Stomach smooth muscle (tissue), 2 donors: ENCODE measurements around the gene VPS54.

Experiments
- H3K27ac ChIP-seq: one replicate; pipeline ENCODE4 v1.7.0; 2013; ENCODE audit warnings: mild to moderate bottlenecking, low read length, inconsistent platforms
- H3K27me3 ChIP-seq, 2 donors: one replicate each; pipeline ENCODE4 v1.7.0; 2013; ENCODE audit warnings: low read length in 2 of 2; ENCODE audit not compliant: insufficient read depth in 2 of 2, control insufficient read depth in 1 of 2
- H3K36me3 ChIP-seq, 2 donors: one replicate each; pipeline ENCODE4 v1.7.0; 2013; ENCODE audit warnings: low read length in 2 of 2; ENCODE audit not compliant: control insufficient read depth in 2 of 2, insufficient read depth in 2 of 2
- H3K4me1 ChIP-seq: one replicate; pipeline ENCODE4 v1.7.0; 2013; ENCODE audit warnings: low read length; ENCODE audit not compliant: control insufficient read depth, insufficient read depth
- H3K4me3 ChIP-seq, 2 donors: one replicate each; pipeline ENCODE4 v1.7.0; 2013; ENCODE audit warnings: low read length in 2 of 2
- H3K9ac ChIP-seq, 2 donors: one replicate each; pipeline ENCODE4 v1.7.0; 2013; ENCODE audit warnings: low read length in 2 of 2, mild to moderate bottlenecking in 1 of 2
- H3K9me3 ChIP-seq, 2 donors: one replicate each; pipeline ENCODE4 v1.7.0; 2013; ENCODE audit warnings: low read length in 2 of 2; ENCODE audit not compliant: control insufficient read depth in 2 of 2
- donor health status: healthy.
- donor health status: Pancreatic carcinoma.

Gene VPS54

GRCh38 chr2:63898839-63899238, 120.4 kb downstream of the VPS54 start:
- H3K4me3 ChIP-seq = no peak overlapping the region
- H3K9me3 ChIP-seq = peaks cover 0 to 2% of the 10 kb centered on the region in 2 donors
- H3K4me1 ChIP-seq = peaks cover under 1% of the 10 kb centered on the region
- H3K9ac ChIP-seq = no peak overlapping the region
- H3K27ac ChIP-seq = no peak overlapping the region
- H3K27me3 ChIP-seq = no peaks in the 10 kb centered on the region
- H3K36me3 ChIP-seq = peaks cover 13 to 18% of the 10 kb centered on the region in 2 donors

- Histone ChIP-seq H3K9ac (no peak overlapping the region), H3K9me3 (no peaks in the 10 kb centered on the region), H3K27ac (no peak overlapping the region), H3K36me3 (peaks cover 9 to 28% of the 10 kb centered on the region in 2 donors), H3K4me3 (no peak overlapping the region), H3K27me3 (no peaks in the 10 kb centered on the region), H3K4me1 (peaks cover 4% of the 10 kb centered on the region)
Observed at GRCh38 chr2:63894167-63894566, 125.1 kb downstream of the VPS54 start.

GRCh38 chr2:63893163-63893562, 126.1 kb downstream of the VPS54 start:
- peaks cover 4 to 28% of the 10 kb centered on the region in 2 donors for H3K36me3 ChIP-seq
- H3K9ac ChIP-seq = no peak overlapping the region
- no peak overlapping the region for H3K27ac ChIP-seq
- no peaks in the 10 kb centered on the region for H3K27me3 ChIP-seq
- H3K4me1 ChIP-seq = peaks cover 4% of the 10 kb centered on the region
- no peak overlapping the region for H3K4me3 ChIP-seq
- H3K9me3 ChIP-seq = no peaks in the 10 kb centered on the region

GRCh38 chr2:63891488-63892030, 127.7 kb downstream of the VPS54 start:
- Histone ChIP-seq H3K27me3 (no peaks in the 10 kb centered on the region), H3K36me3 (peaks cover 3 to 31% of the 10 kb centered on the region in 2 donors), H3K4me1 (peaks cover 4% of the 10 kb centered on the region), H3K27ac (no peak overlapping the region), H3K9ac (no peak overlapping the region), H3K4me3 (no peak overlapping the region), H3K9me3 (no peaks in the 10 kb centered on the region)

GRCh38 chr2:63890678-63891077, 128.6 kb downstream of the VPS54 start:
- Histone ChIP-seq H3K9ac (no peak overlapping the region), H3K27me3 (no peaks in the 10 kb centered on the region), H3K27ac (no peak overlapping the region), H3K4me3 (no peak overlapping the region), H3K36me3 (peaks cover 8 to 30% of the 10 kb centered on the region in 2 donors), H3K9me3 (no peaks in the 10 kb centered on the region), H3K4me1 (peaks cover 4% of the 10 kb centered on the region)

- Histone ChIP-seq H3K27ac (no peak overlapping the region), H3K4me1 (peaks cover 3% of the 10 kb centered on the region), H3K9ac (no peak overlapping the region), H3K9me3 (no peaks in the 10 kb centered on the region), H3K36me3 (peaks cover 18 to 29% of the 10 kb centered on the region in 2 donors), H3K4me3 (no peak overlapping the region), H3K27me3 (no peaks in the 10 kb centered on the region)
Observed at GRCh38 chr2:63888490-63889402, 130.5 kb downstream of the VPS54 start.

- no peak overlapping the region for H3K27ac ChIP-seq
- H3K4me1 ChIP-seq = no peaks in the 10 kb centered on the region
- H3K36me3 ChIP-seq = peaks cover 22 to 31% of the 10 kb centered on the region in 2 donors
- no peaks in the 10 kb centered on the region for H3K9me3 ChIP-seq
- H3K4me3 ChIP-seq = no peak overlapping the region
- H3K27me3 ChIP-seq = no peaks in the 10 kb centered on the region
- H3K9ac ChIP-seq = no peak overlapping the region
Observed at GRCh38 chr2:63888053-63888452, 131.2 kb downstream of the VPS54 start.

- no peak overlapping the region for H3K4me3 ChIP-seq
- no peaks in the 10 kb centered on the region for H3K4me1 ChIP-seq
- H3K36me3 ChIP-seq = peaks cover 25 to 33% of the 10 kb centered on the region in 2 donors
- no peak overlapping the region for H3K9ac ChIP-seq
- no peak overlapping the region for H3K27ac ChIP-seq
- no peaks in the 10 kb centered on the region for H3K27me3 ChIP-seq
- no peaks in the 10 kb centered on the region for H3K9me3 ChIP-seq
Observed at GRCh38 chr2:63886445-63886844, 132.8 kb downstream of the VPS54 start.

- Histone ChIP-seq H3K36me3 (peaks cover 16 to 22% of the 10 kb centered on the region in 2 donors), H3K27me3 (no peaks in the 10 kb centered on the region), H3K4me3 (no peak overlapping the region), H3K9me3 (no peaks in the 10 kb centered on the region), H3K9ac (no peak overlapping the region), H3K27ac (no peak overlapping the region), H3K4me1 (no peaks in the 10 kb centered on the region)
Observed at GRCh38 chr2:63882395-63883105, 136.7 kb downstream of the VPS54 start.

- H3K27ac ChIP-seq = no peak overlapping the region
- no peaks in the 10 kb centered on the region for H3K27me3 ChIP-seq
- H3K4me3 ChIP-seq = no peak overlapping the region
- peaks cover 10 to 18% of the 10 kb centered on the region in 2 donors for H3K36me3 ChIP-seq
- no peaks in the 10 kb centered on the region for H3K4me1 ChIP-seq
- H3K9me3 ChIP-seq = no peaks in the 10 kb centered on the region
- no peak overlapping the region for H3K9ac ChIP-seq
Observed at GRCh38 chr2:63881205-63881604, 138.0 kb downstream of the VPS54 start.
